Activated CD8-positive, alpha-beta memory T cell treated with anti-CD3 and anti-CD28 coated beads for 4 hours (primary cell): Measurements from ENCODE around the gene CDYL.

Source experiments
- DNase-seq, 2 donors: peaks; one replicate each; pipeline ENCODE4 v3.0.0-alpha.2; 2020; ENCODE audit warnings: low read depth in 2 of 2

The CDYL gene

DNA sequence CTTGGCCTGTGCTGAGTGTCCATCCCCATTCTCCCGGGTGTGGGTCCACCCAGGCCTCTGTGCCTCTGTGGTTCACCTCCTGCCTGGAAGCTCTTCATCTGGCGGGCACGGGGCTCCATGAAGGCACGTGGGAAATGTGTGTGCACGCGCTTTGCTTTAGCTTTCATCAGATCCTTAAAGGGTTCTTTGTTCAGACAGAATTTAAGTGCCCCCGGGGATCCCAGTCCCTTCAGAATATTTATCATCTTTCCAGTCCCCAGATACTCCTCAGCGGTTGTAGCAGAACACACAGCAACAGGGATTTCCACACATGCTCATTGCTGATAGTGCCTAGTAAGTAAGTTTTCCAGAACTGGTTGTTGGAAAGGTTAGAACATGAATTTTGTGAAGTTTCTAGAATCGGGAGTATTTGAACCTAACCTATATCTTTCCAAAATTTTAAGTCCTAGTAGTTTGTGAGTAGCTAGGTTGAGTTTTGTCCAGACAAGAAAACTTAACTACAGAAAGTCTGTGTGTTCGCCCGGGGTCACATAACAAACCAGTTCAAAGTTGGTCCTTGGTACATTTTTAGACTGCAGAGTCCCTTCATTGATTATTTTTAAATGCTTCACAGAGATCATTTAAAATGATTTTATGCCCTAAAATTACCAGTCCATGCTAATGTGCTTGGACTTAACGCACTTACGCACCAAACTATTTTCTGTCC lies 159.9 kb downstream of the CDYL start:
- DNase-seq, result no peak

DNA sequence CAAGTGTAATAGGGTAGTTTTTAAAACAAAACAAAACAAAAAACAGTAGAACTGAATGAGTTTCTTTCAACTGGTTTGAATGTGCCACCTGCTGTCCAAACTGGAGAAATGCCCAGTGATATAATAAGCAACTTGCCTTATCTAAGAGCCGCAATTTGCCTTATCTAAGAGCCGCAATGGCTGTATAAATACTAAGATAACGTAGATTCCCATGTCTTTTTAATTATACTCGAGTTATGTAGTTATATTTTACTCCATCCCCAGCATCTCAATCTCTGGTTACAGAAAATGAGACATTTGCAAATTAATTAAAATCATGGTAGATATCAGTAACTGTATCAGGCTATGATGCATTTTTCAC lies 160.5 kb downstream of the CDYL start:
- DNase-seq, result no peak

DNA sequence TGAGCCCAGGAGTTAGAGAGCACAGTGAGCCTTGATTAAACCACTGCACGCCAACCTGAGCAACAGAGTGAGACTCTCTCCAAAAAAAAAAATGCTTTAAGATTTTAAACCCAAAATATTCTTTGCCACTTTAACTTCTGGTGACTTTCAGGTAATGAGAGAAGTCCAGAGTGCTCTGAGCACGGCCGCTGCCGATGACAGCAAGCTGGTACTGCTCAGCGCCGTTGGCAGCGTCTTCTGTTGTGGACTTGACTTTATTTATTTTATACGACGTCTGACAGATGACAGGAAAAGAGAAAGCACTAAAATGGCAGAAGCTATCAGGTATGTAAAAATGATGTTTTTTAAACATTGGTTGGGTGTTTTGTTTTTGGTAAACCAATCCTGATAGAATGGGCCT lies 161.2 kb downstream of the CDYL start:
- no peak for DNase-seq

DNA sequence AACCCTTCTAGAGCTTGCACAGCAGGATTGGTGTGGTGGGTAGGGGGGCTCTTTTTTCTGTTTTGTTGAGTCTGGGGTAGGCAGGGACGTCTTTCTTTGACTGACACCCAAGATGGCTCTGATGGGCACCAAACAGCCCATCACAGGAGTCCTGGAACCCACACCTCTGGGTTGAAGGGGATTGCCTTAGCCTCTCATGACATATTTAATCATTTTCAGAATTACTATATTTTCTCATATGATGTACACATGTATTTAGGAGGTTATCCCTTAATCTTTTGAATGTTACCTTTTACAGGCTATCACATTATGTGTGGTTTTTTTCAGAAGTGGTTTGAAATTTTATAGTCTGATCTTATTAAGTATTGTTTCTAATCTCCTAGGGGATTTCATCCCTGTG lies 163.0 kb downstream of the CDYL start:
- DNase-seq, result no peak

DNA sequence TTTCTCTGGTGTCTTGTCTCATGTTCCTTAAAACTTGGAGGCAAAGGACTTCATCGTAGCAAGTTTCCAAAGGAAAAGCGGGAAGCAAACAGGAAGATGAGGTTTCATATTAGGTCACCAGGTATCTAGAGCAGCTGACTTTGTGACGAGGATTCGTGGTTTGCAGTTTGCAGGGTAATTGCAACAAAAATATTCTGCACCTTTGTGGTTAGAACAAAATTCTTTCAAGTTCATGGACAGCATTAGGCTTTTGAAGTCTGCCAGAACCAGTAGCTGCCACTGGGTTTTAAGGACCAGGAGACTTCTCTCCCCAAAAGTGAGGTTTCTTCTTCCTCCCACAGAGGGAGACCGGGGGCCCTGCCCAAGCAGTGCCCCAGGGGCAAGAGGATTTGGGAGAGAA lies 164.2 kb downstream of the CDYL start:
- DNase-seq, result no peak

DNA sequence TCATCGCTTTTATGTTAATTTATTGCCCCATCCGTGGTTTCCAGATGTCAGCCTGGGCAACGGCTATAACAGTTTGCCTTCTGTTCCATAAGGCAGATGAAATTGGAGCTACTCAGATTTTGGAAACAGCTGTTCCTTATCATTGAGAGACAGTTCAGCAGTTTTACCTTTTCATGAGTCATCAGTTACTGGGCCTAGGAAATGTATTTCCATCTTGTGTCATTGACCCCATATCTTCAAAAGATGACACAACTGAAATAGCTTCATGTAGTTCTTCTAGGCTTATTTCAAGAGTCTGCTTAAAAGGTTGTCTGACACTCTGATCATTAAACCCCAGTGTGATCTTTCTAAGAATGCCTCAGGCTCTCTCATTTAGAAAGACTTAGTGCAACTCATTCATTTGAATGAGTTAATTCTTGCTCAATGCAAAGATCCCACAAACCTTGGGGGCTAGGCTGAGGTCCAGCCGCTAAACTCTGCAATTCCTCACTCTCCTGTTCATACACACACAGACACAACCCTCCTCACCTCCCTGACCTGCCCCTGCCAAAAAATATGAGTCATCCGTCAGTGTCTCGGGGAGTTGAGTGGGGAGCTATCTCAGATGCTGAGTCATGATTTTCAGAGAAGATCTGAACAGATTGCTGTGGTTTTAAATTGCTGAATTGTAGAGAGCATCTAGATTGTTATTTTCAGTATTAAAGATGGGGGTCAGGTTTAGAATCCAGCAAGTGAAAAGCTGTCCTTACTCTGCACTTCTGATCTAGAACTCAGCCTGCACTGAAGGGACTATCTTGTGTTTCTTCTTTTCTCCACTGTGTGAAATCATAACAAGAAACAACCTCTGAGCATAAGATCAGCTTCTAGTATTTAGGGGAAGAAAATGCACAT lies 165.8 kb downstream of the CDYL start:
- DNase-seq, result peak; percentile 9 to 25

DNA sequence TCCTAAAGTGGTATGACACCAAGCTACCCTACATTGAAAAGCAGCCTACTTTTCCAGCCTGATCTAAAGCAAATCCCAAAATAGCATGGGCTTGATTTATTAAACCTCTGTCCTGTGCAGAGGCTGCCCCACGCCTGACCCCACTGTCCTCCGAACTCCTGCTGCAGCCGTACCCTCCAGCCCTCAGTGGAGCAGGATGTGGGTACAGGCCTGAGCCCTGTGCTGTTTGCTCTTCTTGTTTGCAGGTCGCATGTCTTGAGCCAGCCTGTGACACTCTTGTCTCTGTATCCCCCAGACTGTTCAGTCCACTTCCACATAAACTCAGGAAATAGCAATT lies 166.4 kb downstream of the CDYL start:
- DNase-seq, result no peak

DNA sequence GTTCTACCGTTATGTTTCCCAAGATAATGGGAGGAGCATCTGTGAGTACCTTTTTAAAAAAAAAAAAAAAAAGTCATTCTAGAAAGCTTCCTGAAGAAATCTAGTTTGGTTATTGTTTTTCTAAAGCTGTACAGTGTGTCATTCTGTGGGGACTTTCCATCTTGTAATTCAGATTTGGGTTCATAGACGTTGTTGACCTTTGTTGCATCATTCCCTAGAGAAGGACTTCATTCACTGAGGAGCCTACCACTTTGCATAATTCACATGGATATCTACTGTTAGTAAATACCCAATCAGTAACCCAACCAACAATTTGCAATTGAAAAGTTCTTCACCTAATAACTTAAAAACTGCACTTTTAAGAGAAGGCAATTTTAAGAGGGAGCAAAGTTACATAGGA lies 167.5 kb downstream of the CDYL start:
- DNase-seq, result no peak

DNA sequence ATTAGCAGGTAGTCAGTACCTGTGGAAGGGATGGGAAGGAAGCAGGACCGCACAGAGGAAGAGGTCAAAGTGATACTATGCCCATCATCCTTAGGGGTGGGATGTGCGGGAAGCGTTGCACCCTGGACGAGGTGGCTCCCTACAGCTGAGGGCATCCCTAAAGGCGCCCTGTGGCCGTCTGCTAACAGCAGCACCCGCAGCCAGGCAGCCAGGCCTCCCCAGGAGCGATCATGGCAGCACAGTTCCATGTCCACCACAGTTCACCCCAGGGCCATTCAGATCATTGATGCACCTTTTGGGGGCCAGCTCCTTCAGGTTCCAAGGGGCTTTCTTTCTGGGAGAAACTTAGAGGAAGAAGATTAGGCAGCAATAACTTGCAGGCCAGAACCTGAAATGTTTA lies 168.1 kb downstream of the CDYL start:
- no peak for DNase-seq

DNA sequence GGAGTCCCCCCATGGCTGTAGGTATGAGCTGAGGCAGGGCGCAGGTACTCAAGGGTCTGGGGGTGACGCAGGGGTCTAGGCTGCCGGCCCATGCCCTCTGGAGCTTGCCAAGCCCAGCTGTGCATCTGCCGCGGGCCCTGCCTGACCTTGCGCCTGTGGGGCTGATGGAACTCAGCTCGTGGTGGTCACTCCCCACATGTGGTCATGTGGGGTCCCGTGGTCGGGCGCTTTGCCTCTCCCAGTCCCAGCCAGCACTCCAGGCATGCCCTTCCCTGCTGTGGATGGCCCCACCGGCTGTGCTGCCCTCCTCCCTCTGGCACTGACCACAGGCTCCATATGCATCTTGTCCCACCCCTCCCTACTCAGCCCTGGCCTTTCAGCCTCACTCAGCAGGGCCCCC lies 170.3 kb downstream of the CDYL start:
- no peak for DNase-seq

DNA sequence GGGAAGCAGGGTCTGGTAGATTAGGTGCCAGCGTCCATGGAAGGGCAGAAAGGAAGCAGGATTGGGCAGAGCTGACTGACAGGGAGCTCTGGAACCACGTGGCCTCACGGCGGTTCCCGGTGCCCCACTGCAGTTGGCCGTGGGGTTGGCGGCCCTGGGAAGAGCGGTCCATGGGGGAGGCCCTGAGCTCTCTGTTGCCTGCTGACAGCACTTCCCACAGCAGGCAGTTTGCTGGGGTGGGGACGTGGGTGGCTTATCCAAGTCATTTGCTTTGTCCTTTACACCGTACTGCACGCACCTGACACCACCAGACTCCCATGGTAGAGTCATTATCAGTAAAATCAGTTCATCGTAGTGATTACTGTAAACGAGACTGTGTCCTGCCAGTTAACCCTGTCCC lies 171.5 kb downstream of the CDYL start:
- no peak for DNase-seq

DNA sequence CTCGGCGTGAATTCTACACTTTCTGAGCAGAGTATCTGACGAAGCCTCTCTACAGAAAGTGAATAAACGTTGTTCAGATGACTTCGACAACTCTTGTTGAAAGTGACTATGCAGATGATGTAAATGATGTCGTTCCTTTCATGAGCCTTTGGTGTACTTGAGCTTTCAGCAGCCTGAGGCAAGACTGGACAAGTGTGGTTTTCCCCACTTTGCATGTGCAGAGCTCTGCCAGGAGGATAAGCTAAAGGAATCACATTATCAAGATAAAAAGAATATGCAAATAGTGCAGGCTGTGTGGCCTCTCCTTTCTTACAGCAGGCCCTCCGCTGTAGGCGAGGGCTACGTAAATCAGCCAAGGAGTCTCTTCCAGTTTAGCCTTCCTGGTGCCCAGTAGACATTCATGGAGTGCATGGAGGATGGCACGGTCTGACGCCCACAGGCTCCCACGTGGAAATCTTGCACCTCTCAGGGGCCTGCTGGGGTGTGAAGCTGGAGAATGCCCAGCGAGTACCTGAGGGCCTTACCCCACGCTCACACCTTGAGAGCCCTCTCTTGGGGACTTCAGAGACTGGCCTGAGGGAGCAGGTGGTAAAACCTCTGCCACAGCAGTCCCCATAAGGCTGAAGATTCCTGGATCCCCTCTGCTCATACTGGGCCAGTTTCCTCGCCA lies 172.7 kb downstream of the CDYL start:
- DNase-seq, result no peak

DNA sequence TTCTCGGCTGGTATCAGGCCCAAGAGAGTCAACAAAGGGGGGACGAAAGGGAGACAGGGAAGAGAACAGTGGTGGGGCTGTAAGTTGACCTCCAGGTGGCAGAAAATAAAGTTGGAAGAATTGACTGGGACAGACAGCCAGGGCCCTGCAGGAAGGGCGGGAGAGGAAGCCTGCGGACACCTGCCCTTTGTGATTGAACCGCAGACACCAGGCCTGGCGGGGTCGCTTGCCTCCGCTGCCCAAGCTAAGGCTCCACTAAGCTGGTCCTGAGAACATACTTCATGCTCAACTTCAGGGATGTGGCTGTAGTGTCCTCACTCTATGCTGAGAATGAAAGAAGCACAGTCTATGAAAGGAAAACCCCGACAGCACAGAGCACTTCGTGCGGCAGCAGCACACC lies 173.9 kb downstream of the CDYL start:
- DNase-seq, result no peak

DNA sequence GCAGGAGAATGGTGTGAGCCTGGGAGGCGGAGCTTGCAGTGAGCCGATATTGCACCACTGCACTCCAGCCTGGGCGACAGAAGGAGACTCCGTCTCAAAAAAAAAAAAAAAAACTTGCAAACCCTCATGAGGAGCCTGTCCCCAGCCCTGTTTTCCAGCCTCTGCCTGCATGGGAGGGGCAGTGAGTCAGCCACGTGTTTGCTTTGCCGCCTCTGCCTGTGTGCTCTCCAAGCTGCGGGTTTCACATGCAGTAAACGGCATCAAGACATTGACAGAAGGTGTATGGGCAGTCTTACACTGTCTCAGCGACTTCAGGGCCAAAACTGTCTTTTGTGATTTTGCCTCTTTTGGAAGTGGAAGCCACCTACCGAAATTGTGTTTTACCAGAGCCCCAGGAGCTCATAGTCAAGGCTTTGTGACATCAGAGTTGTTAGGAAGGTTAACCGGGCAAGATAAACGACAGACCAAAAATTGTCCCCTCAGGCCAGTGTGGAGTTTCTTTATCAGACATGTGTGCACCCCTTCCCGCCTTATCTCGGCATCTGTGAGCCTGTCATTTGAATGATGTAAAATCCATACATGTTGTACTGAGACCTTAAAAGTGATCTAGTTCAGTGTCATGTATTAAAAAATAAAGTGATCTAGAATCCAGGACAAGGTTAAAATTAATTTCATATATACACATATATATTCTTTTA lies 174.8 kb downstream of the CDYL start:
- no peak for DNase-seq

DNA sequence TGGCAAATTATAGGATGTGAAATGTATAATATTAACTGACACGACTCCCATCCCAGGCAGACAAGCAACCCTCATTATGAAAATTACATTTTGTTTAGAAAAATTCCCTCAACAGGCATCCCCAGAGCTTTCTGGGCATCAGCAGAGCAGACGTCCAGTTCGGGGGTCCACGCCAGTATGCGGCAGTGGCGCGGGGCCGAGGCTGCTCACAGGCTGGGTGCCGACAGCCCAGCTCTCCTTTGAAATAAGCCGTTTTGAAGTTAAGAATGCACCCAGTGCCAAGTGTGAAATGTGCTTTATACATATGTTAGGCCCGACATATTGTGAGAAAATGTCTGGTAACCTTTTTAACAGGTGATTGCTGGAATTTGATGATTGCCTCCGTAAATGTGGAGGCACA lies 177.2 kb downstream of the CDYL start:
- DNase-seq, result no peak

DNA sequence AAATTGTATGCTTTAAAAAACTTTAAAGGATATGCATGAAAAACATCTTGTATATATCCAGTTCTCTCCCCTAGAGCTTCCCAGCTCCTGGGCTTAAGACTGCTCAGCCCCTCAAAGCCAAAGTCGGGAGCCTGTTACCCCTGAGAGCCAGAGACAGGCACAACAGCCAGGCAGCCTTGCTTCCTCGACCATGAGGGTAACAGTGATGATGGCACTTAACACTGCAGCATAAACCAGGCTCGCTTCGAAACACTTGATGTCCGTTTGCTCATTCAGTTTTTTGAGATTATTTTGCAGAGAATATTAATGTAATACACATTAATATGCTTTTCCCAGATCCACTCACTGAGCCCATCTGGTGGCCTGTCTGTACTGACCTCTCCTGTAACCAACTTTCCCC lies 180.4 kb downstream of the CDYL start:
- DNase-seq, result no peak

DNA sequence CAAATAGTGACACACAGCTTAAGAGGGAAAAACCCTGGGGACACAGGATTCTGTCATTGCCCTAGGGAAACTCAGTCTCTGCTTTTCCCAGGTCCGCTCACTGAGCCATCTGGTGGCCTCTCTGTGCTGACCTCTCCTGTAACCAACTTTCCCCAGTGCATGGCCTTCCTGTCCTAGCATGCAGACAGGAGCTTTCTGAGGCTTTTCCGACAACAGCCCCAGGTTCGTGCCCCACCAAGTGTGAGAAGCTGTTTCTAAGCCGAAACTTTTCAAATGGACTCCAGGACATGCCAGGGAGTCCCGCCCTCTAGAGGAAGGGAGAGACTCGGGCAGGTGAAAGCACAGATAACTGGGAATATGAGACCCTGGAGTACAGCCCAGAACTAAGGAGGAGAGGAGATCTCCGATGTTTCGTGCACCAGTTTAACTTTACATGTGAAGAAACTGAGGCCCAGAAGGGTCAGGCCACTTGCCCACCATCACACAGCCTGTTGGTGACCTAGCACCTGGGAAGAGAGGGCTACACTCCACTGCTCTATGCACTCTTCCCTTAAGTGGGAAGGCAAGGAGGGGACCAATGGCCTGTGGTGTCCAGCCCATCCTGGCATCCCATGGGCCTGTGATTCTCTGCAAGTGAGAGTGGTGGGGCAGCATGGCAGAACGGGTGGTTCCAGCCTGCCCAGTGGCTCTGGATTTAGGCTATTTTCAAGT lies 181.5 kb downstream of the CDYL start:
- DNase-seq, result no peak

DNA sequence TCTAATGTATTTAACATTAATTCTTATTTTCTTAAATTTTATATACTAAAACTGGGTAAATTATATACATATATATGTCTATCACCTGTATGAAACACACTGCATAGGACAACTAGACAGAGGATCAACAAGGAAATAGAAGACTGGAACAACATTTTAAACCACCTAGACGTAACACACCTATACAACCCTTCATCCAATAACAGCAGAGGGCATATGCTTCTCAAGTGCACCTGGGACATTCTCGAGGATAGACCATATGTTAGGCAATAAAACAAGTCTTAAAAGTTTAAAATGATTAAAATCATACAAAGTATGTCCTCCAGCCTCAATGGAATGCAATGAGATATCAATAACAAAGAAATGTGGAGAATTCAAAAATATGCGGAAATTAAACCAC lies 182.4 kb downstream of the CDYL start:
- DNase-seq, result no peak

DNA sequence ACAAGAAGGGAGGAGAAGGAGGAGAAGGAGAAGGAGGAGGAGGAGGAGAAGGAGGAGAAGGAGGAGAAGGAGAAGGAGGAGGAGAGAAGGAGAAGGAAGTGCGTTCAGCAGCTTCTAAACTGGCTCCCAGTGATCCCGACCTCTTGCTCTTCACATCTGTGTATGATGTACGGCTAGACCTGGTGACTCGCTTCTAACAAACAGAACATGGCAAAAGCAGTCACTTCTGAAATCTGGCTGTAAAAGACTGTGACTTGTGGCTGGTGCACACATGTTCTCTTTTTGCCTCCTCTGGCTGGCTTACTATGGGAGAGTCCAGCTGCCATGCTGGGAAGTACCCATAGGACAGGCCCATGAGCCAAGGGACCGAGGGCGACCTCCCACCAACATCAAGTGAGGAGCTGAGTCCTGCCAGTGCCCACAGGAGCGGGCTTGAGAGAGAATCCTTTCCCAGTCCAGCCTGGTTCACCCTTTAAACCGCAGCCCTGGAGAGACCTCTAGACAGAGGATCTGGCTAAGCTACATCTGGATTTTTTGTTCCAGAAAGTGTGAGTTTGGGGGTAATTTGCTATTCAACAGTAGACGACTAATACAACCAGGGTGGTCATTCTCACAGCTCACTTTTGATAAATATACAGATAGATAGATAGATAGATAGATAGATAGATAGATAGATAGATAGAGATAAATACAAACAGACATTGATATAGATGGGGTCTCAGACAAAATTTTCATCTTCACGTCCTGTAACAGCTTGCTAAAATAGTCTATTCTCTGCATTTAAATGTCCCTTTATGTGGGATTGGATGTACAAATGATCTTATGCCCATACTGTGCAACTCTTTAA lies 185.3 kb downstream of the CDYL start:
- DNase-seq, result no peak

DNA sequence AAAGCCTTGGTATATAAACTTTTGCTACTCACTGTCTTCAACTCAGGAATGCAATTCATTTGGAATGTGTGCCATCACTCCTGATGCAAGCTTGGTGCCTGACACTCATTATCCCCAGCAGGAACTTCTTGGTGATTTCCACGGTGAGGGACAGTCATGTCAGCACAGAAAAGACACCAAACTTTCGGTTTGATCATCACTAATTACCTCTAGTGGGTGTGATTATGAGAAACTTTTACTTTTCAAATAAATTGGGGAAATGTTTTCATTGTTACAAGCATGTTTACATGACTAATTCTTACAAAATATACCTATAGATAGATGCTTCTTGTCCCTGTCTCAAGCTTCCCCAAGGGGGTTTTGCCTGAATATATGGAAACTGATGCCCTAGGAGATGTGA lies 186.7 kb downstream of the CDYL start:
- no peak for DNase-seq
